Breast epithelium (tissue), 3 donors: ENCODE results near the gene WDR7.

Source experiments
- CTCF ChIP-seq, 3 donors: fragments of 450-650 bp; IDR thresholded peaks; one replicate each; pipeline ENCODE4 v1.5.1; 2016 to 2017; ENCODE audit warnings: antibody characterized with exemption in 3 of 3, mild to moderate bottlenecking in 3 of 3, moderate library complexity in 3 of 3
- POLR2A ChIP-seq: fragments of 450-650 bp; IDR thresholded peaks from one replicate; pipeline ENCODE4 v1.6.1; 2016; ENCODE audit warnings: antibody characterized with exemption, mild to moderate bottlenecking, moderate library complexity

- TF ChIP-seq CTCF (IDR thresholded peaks at IDR 0.05) (no peak), POLR2A (no peak)
Measured at GRCh38 chr18:57073501-57074187, 422.5 kb downstream of the WDR7 start.
